ENCODE results near the gene CAD. TPM values are rescaled to one million over a fixed set of nuclear protein-coding genes. Genes with fewer than 3 reads are reported as not detected.

Gene CAD
- total RNA-seq, 1 donor from 2014 or later, result 38.5 TPM

- TF ChIP-seq, protein P1, sequence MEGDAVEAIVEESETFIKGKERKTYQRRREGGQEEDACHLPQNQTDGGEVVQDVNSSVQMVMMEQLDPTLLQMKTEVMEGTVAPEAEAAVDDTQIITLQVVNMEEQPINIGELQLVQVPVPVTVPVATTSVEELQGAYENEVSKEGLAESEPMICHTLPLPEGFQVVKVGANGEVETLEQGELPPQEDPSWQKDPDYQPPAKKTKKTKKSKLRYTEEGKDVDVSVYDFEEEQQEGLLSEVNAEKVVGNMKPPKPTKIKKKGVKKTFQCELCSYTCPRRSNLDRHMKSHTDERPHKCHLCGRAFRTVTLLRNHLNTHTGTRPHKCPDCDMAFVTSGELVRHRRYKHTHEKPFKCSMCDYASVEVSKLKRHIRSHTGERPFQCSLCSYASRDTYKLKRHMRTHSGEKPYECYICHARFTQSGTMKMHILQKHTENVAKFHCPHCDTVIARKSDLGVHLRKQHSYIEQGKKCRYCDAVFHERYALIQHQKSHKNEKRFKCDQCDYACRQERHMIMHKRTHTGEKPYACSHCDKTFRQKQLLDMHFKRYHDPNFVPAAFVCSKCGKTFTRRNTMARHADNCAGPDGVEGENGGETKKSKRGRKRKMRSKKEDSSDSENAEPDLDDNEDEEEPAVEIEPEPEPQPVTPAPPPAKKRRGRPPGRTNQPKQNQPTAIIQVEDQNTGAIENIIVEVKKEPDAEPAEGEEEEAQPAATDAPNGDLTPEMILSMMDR (IDR thresholded peaks at IDR 0.05; ENCODE audit: partially characterized antibody, unreplicated experiment), result no peak
- no peaks in the 10 kb centered on the region for H3K36me3 Mint-ChIP-seq (ENCODE audit: unreplicated experiment)
- no peak overlapping the region for H3K4me3 Mint-ChIP-seq (ENCODE audit: unreplicated experiment)
- H3K27ac Mint-ChIP-seq (ENCODE audit: unreplicated experiment), result no peak overlapping the region
- H3K9me3 Mint-ChIP-seq (ENCODE audit: unreplicated experiment), result peaks cover 3% of the 10 kb centered on the region
- no peak for DNase-seq
- peaks cover 7% of the 10 kb centered on the region for H3K4me1 Mint-ChIP-seq (ENCODE audit: low read depth, unreplicated experiment)
- H3K27me3 Mint-ChIP-seq (ENCODE audit: unreplicated experiment), result peaks cover 5% of the 10 kb centered on the region
These were observed 15.5 kb upstream of the CAD start for GRCh38 chr2:27201675-27202074.

DNA sequence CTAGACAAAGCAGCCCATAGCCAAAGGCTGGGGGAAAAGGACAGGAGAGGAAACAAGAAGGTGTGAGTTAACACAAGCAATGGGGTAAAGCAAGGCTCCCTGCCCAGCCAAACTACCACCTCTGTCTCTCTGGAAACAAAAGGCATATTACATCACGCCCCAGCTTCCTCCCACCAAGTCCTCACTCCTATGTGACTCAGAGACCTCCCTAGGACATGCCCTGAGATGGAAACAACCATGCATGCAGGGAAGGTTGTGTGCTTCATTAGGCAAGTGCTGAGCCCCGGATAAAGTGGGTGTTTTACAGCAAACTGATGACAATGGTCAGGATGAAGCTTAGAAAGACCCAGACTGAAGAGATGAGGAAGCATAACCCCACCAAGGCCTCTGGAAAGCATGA is 14.3 kb upstream of the CAD start:
- Mint-ChIP-seq H3K4me3 (ENCODE audit: unreplicated experiment) (no peak overlapping the region), H3K9me3 (ENCODE audit: unreplicated experiment) (peaks cover 4% of the 10 kb centered on the region), H3K4me1 (ENCODE audit: low read depth, unreplicated experiment) (peaks cover 7% of the 10 kb centered on the region), H3K27me3 (ENCODE audit: unreplicated experiment) (peaks cover 5% of the 10 kb centered on the region), H3K27ac (ENCODE audit: unreplicated experiment) (no peak overlapping the region), H3K36me3 (ENCODE audit: unreplicated experiment) (no peaks in the 10 kb centered on the region)
- no peak for DNase-seq
- TF ChIP-seq, protein P1 (IDR thresholded peaks at IDR 0.05; ENCODE audit: partially characterized antibody, unreplicated experiment), result no peak

DNA sequence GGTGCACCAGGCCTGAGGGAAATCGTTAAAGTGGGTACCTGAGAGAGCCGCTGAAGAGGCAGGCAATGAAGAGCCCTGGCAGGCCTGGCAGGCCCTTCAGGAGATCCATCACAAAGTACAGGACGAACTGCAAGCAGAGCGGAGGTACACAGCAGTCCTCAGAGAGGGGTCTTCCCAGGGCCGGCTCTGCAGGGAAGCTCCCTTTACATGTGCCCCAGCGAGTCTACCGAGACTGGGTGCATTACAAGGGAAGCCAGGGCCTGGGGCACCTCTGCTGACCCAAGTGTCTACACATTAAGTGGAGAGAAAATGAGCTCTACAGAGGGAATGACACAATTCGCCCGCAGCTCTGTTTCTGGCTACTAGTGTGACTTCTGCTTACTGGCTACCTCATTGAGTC is 13.4 kb upstream of the CAD start:
- peaks cover 5% of the 10 kb centered on the region for H3K27me3 Mint-ChIP-seq (ENCODE audit: unreplicated experiment)
- no peaks in the 10 kb centered on the region for H3K36me3 Mint-ChIP-seq (ENCODE audit: unreplicated experiment)
- TF ChIP-seq, protein P1 (IDR thresholded peaks at IDR 0.05; ENCODE audit: partially characterized antibody, unreplicated experiment), result no peak
- H3K27ac Mint-ChIP-seq (ENCODE audit: unreplicated experiment), result no peak overlapping the region
- no peak overlapping the region for H3K4me3 Mint-ChIP-seq (ENCODE audit: unreplicated experiment)
- no peak for DNase-seq
- H3K9me3 Mint-ChIP-seq (ENCODE audit: unreplicated experiment), result peaks cover 4% of the 10 kb centered on the region
- H3K4me1 Mint-ChIP-seq (ENCODE audit: low read depth, unreplicated experiment), result peaks cover 7% of the 10 kb centered on the region

DNA sequence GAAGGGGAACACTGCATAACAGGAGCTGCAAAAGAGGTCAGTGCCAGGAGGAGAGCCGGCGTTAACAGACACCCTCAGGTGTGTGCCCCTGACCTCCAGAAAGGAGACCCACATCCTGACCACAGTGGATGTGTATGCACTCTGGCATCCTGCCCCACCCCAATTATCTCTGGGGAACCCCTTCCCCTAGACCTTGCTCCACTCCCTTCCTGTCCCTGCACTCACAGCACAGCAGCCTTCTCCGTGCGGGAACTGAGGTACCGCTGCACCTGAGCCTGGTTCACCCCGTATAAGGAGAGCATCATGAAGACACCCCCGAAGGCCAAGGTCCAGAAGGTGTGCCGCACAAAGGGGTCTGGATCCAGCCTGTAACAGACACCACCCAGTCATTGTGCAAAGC is 12.6 kb upstream of the CAD start:
- H3K27me3 Mint-ChIP-seq (ENCODE audit: unreplicated experiment), result peaks cover 3% of the 10 kb centered on the region
- H3K36me3 Mint-ChIP-seq (ENCODE audit: unreplicated experiment), result no peaks in the 10 kb centered on the region
- H3K4me1 Mint-ChIP-seq (ENCODE audit: low read depth, unreplicated experiment), result peaks cover 3% of the 10 kb centered on the region
- no peak for DNase-seq
- H3K9me3 Mint-ChIP-seq (ENCODE audit: unreplicated experiment), result peaks cover 4% of the 10 kb centered on the region
- H3K27ac Mint-ChIP-seq (ENCODE audit: unreplicated experiment), result no peak overlapping the region
- no peak overlapping the region for H3K4me3 Mint-ChIP-seq (ENCODE audit: unreplicated experiment)
- TF ChIP-seq, protein P1 (IDR thresholded peaks at IDR 0.05; ENCODE audit: partially characterized antibody, unreplicated experiment), result no peak

- Mint-ChIP-seq H3K27me3 (ENCODE audit: unreplicated experiment) (no peaks in the 10 kb centered on the region), H3K27ac (ENCODE audit: unreplicated experiment) (no peak overlapping the region), H3K36me3 (ENCODE audit: unreplicated experiment) (no peaks in the 10 kb centered on the region), H3K9me3 (ENCODE audit: unreplicated experiment) (peaks cover 4% of the 10 kb centered on the region), H3K4me1 (ENCODE audit: low read depth, unreplicated experiment) (no peaks in the 10 kb centered on the region), H3K4me3 (ENCODE audit: unreplicated experiment) (no peak overlapping the region)
- DNase-seq, result no peak
- TF ChIP-seq, protein P1 (IDR thresholded peaks at IDR 0.05; ENCODE audit: partially characterized antibody, unreplicated experiment), result no peak
These were observed 12.0 kb upstream of the CAD start for GRCh38 chr2:27205206-27205605.
